Stimulated activated CD4-positive, alpha-beta T cell treated with anti-CD3 and anti-CD28 coated beads, Interleukin-1b, Interleukin-23, amount 100 ng/mL, for 4 hours (primary cell): ENCODE measurements around the gene ATRIP.

Experiments used
- DNase-seq, 2 donors: peaks; one replicate each; pipeline ENCODE4 v3.0.0-alpha.2; 2020; ENCODE audit warnings: low read depth in 2 of 2

ATRIP gene

DNA sequence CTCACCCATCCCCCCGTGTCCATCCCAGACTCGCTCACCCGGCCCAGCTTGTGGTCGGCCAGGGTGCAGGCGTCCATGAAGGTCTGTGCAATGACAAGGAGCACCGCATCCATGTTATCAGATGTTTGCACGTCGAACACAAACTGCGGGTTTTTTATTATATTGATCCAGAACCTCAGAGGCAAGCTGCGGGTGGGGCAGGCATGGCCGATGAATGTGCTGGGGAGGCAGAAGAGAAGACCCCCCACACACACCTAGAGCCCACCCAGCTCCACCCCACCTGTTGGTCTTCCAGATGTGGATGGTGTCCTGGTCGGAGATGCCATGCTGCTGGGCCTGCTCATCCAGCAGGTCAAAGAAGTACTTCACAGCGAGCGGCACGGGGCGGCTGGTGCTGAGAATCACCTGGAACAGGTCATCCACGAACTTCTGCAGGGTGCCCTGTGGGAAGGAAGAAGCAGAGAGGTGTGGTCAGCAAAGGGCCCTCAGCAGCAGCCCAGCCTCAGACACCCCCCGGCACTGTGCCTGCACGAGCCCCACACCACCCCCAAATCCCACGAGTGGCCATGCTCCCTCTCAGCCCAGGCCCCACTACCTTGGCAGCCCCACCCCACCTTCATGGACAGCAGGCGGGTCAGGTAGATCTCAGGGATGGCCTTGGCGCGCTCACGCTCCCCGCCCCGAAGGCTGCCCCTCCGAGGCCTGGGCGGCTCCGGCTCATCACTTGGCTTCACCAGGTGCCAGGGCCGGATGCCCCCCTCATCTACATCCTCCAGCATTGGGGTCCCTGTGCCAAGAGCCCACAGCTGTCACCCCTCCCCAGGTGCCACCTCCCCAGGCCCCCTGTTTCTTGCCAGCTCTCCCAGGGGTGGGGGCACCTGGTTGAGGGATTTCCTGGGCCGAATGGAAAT lies 37.0 kb upstream of the ATRIP start:
- no peak for DNase-seq

- DNase-seq = no peak
These were observed 36.1 kb upstream of the ATRIP start for GRCh38 chr3:48410205-48411040.

GRCh38 chr3:48411041-48411588 lies 35.4 kb upstream of the ATRIP start:
- DNase-seq = no peak

- no peak for DNase-seq
These were observed 34.7 kb upstream of the ATRIP start for GRCh38 chr3:48411606-48412374.

DNA sequence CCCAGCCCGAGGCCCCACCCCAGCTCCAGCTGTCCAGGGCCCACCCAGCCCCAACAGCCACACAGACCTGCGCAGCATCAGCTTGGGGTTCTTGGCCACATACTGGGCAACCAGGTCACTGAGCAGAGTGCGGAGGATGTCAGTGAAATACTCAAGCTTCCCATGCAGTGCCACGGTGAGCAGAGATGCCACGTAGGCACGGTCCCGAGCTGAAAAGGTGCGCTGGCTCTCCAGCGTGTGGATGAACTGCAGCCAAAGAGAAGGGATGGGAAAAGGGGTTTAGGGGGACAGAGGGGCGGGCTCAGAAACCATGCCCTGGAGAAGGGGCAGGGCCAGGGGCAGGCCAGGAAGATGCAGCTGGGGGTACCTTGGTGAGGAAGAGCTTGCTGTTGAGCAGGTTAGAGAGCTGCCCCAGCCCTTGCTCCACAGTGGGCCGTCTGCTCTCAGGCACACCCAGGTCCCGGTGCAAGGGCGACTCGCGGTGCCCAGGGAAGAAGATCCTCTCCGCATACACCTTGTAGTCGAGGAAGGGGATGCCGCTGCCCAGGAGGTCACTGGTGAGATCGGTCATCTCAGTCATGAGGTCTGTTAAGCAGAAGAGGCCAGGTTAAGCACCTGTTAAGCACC lies 34.0 kb upstream of the ATRIP start:
- no peak for DNase-seq

GRCh38 chr3:48413086-48413485 lies 33.5 kb upstream of the ATRIP start:
- no peak for DNase-seq

- no peak for DNase-seq
These were observed 32.9 kb upstream of the ATRIP start for GRCh38 chr3:48413611-48414010.

DNA sequence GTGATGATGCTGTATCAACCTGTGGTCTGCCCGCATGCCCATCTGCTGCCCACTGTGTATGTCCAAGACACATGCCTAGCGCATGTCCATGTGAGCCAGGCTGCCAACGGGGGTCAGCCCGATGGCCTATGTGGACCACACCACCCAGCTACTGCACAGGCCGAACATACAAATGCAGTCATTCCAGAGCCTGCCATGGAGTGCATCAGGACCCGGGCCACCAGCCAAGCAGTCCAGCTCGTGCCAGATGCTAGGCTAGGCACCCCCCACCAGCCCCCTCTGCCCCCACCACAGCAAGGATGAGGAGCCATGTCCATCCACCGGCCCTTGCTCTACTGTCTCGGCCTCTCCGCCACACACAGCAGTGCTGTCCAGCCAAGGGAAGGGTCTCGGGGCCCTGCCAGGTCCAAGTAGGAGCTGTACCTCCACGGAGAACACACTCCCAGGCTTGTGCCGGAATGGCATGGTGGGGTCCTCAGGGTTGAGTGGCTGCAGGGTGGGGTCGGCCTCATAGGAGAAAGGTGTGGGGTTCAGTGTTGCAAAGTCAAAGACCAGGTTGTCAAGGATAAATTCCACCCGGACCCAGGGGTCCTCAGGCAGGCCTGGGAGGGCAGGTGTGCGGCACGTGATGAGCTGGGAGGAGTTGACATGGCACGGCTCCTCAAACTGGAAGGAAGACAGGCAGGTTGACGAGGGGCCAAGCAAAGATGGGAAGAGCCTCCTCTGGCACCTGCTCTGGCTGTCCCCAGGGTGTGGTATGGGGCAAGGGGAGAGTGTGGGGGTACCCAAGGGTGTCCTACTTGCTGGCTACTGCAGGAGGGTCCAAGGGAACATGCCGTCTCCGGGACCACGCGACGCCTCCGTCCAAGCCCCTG lies 31.9 kb upstream of the ATRIP start:
- DNase-seq = no peak

GRCh38 chr3:48415251-48415953 lies 31.1 kb upstream of the ATRIP start:
- DNase-seq = no peak

DNA sequence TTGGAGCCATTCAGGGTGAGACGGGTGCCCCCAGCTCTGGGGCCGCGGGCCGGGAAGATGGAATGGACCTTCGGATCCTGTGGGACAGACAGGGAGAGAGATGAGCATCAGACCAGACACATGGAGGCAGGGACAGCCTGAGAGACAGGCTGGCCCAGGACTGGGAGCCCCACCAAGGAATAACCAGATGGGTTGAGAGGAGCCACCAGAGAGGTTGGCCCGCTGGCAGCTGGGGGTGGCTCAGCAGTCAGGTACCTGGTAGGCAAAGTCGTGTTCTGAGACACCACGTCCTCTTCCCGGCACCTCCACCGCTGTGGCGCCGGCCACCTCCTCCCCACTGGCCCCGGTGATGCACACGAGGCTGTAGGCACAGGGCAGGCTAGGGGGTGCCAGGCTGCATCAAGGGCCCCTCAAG lies 30.4 kb upstream of the ATRIP start:
- no peak for DNase-seq

DNA sequence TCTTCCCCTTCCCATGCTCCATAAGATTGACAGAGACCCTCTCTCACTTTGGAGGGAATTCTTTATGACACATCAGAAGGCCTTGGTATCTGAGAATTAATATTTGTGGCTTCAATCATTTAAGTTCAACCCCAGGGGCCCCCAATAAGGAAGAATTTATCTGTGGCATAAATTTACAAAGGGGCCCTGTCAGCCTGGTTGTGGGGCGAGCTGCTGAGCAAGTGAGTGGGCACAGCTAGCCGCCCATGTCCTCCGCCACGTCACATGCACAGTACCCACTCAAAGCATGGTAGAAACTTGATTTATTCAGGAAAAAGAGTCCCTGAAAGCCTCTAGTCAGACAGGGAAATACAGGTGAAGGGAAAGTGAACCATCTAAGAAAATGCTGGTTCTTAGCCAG lies 30.0 kb upstream of the ATRIP start:
- no peak for DNase-seq

DNA sequence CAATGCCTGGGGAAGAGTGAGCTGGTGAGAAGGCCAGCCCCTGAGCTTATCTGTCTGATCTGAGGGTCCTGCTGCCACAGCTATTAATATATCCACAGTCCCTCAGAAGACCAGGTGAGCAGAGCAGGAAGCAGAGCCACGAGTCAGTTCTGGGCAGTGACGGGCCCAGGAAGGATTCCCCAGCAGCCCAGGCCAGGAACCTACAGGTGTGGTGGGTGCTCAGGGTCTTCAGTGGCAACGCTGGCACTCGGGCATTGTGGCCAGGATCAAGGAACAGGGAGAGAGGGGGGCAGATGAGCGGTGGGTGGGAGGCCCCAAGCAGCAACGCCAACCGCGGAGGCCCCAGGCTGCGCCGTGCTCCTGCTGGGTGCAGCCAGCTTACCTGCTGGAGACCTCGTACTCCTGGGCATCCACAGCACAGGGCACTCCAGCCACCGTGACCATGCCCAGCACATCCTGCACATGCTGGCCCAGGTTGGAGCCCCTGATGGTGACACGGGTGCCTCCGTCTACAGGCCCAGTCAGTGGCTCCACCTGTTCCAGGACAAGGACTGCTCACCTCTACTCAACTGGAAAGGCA lies 28.9 kb upstream of the ATRIP start:
- no peak for DNase-seq

GRCh38 chr3:48418140-48418539 lies 28.4 kb upstream of the ATRIP start:
- DNase-seq = no peak

GRCh38 chr3:48418651-48419050 lies 27.9 kb upstream of the ATRIP start:
- DNase-seq = no peak

DNA sequence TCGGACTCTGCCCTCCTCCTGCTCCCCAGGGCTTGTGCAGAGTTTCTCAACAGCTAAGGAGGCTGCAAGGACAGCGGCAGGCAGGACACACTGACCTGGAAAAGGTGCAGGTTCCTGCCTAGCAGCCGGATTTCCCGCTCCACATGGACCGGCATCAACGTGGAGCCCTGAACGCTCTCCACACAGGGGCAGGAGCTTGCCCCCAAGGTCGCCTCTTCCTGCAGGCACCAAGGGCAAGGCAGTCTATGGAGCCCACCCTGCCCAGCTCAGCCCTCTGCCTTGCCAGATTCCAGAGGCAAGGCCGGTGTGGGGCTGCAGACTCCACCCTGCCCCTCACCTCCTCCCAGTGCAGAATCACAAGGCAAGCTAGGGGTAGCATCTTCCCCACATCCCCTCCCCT lies 27.4 kb upstream of the ATRIP start:
- no peak for DNase-seq

- DNase-seq = no peak
These were observed 26.9 kb upstream of the ATRIP start for GRCh38 chr3:48419597-48419996.

DNA sequence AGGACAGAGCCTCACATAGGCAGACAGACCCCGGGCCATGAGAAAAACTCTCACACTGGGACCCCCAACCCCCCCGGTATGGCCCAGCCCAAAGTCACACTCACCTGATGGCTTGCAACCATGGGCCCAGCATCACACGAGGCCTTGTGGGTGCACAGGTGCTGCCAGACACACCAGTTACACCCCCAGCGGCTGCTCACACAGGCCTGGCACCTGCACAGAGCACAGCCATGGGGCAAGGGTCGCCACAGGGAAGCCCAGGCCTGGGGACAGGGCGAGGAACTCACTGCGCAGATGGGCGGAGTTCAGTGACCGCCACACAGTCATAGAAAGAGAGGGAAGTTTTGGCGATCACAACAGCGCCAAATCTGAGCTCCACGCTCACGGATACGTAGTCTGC lies 26.0 kb upstream of the ATRIP start:
- DNase-seq = no peak

DNA sequence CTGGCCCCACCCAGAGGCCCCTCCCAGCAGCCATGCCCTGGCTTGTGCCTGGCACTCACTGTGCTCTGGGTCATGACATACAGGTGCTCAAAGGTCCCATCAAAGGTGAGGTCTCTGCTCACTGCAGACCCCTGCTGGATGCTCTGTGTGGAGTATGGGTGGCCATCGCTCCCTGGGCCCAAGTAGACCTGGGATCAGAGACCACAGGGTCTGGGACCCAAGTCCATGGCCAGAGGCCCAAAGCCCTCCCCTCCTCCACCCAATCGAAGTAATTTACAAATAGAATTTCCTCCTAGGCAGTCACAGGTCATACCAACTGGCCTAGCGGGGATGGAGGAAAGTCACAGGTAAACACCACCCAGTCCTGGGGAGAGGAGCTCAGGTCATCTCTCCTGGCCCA lies 24.3 kb upstream of the ATRIP start:
- no peak for DNase-seq

GRCh38 chr3:48422681-48423080 lies 23.9 kb upstream of the ATRIP start:
- DNase-seq = no peak
